Astrocyte (in vitro differentiated cells and primary cell): Measurements from ENCODE around the gene RCCD1. TPM values are rescaled to one million over a fixed set of nuclear protein-coding genes. Genes with fewer than 3 reads are reported as not detected.
A peak's percentile ranks its signal among the peaks of the same experiment; 100 is the strongest.

Source experiments
- DNase-seq: peaks from one replicate; pipeline ENCODE4 v3.0.0-alpha.2; 2010; ENCODE audit warnings: low read depth
- FAIRE-seq: peaks from 2 replicates; lab custom pipeline; 2011; peaks lifted over from hg19 to GRCh38; lab: Jason Lieb, UNC
- H2AFZ ChIP-seq: 2 replicates; pipeline ENCODE4 v1.6.0; 2012; ENCODE audit warnings: low read depth, low read length, inconsistent platforms
- H3K27ac ChIP-seq: 2 replicates; pipeline ENCODE4 v1.5.1; 2011; ENCODE audit warnings: low read depth, low read length, inconsistent platforms
- H3K27me3 ChIP-seq: 2 replicates; pipeline ENCODE4 v1.6.0; 2011; ENCODE audit warnings: low read length, inconsistent platforms; ENCODE audit not compliant: insufficient read depth
- H3K36me3 ChIP-seq: 2 replicates; pipeline ENCODE4 v1.5.1; 2011; ENCODE audit warnings: low read length, inconsistent platforms; ENCODE audit not compliant: insufficient read depth
- H3K4me1 ChIP-seq: 2 replicates; pipeline ENCODE4 v1.5.1; 2011; ENCODE audit warnings: low read length, inconsistent platforms; ENCODE audit not compliant: insufficient read depth
- H3K4me2 ChIP-seq: 2 replicates; pipeline ENCODE4 v1.6.0; 2012; ENCODE audit warnings: low read length, inconsistent platforms
- H3K4me3 ChIP-seq: 2 replicates; pipeline ENCODE4 v1.5.1; 2011; ENCODE audit warnings: low read depth, mild to moderate bottlenecking, low read length, inconsistent platforms; ENCODE audit not compliant: insufficient read depth
- H3K79me2 ChIP-seq: 2 replicates; pipeline ENCODE4 v1.6.0; 2012; ENCODE audit warnings: mild to moderate bottlenecking, low read length, inconsistent platforms; ENCODE audit not compliant: insufficient read depth
- H3K9ac ChIP-seq: 2 replicates; pipeline ENCODE4 v1.6.0; 2012; ENCODE audit warnings: mild to moderate bottlenecking, low read length, inconsistent platforms
- H3K9me3 ChIP-seq: 2 replicates; pipeline ENCODE4 v1.5.1; 2012; ENCODE audit warnings: low read depth, mild to moderate bottlenecking, low read length, inconsistent platforms; ENCODE audit not compliant: insufficient read depth
- H4K20me1 ChIP-seq: 2 replicates; pipeline ENCODE4 v1.6.0; 2012; ENCODE audit warnings: low read length, inconsistent platforms; ENCODE audit not compliant: insufficient read depth
- H3K27ac Mint-ChIP-seq: one replicate; pipeline ENCODE4 v1.8.0; 2021; ENCODE audit warnings: mild to moderate bottlenecking, mixed read lengths; ENCODE audit not compliant: unreplicated experiment
- H3K27me3 Mint-ChIP-seq: one replicate; pipeline ENCODE4 v1.8.0; 2021; ENCODE audit warnings: low read depth, mixed read lengths; ENCODE audit not compliant: unreplicated experiment
- H3K36me3 Mint-ChIP-seq: one replicate; pipeline ENCODE4 v1.8.0; 2021; ENCODE audit warnings: low read depth, mixed read lengths; ENCODE audit not compliant: unreplicated experiment
- H3K4me1 Mint-ChIP-seq: one replicate; pipeline ENCODE4 v1.8.0; 2021; ENCODE audit warnings: low read depth, mixed read lengths; ENCODE audit not compliant: unreplicated experiment
- H3K4me3 Mint-ChIP-seq: one replicate; pipeline ENCODE4 v1.8.0; 2021; ENCODE audit warnings: mild to moderate bottlenecking, moderate library complexity, mixed read lengths; ENCODE audit not compliant: unreplicated experiment
- H3K9me3 Mint-ChIP-seq: one replicate; pipeline ENCODE4 v1.8.0; 2021; ENCODE audit warnings: mild to moderate bottlenecking, mixed read lengths; ENCODE audit not compliant: unreplicated experiment
- EZH2 ChIP-seq: IDR thresholded peaks from 2 replicates; pipeline ENCODE4 v1.6.1; 2012; ENCODE audit warnings: mild to moderate bottlenecking, low read length, inconsistent platforms; ENCODE audit not compliant: insufficient read depth
- total RNA-seq: library from RNA; stranded (reverse); gene quantifications from 2 replicates; pipeline ENCODE4 v1.2.1, GENCODE V29; 2021
- TF ChIP-seq, protein P1 (sequence below): IDR thresholded peaks from 2 replicates; pipeline ENCODE4 v1.5.1; 2011; ENCODE audit warnings: low read depth, mild to moderate bottlenecking, inconsistent platforms, low read length, moderate library complexity; ENCODE audit not compliant: insufficient read depth

RCCD1 gene
- total RNA-seq, 1 donor from 2014 or later: 6.8 TPM

DNA sequence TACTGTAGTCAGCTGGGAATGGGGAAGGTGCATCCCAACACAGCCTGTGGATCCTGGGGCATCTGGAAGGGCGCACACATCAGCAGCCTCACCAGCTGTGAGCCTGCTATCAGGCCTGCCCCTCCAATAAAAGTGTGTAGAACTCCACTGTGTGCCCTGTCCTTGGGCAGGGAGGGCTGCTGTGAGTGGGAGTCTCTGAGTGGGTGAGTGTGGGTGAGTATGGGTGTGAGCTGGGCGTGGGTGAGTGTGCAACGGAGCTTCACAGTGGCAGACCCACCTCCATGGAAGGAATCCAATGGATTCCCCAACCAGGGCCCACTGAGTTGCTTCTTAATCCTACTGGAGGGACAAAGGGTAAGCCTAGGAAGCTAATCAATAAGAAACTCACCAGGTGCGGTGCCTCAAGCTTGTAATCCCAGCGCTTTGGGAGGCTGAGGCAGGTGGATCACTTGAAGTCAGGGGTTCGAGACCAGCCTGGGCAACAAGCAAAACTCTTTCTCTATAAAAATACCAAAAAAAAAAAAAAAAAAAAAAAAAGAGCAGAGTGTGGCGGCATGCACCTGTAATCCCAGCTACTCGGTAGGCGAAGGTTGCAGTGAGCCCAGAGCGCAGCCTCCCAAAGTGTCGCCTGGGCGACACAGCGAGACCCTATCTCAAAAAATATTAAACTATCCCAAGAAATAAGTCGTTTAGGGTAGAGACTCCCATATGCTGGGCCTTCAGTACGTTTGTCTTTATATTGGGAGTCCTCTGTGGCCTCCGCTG lies 555 bp upstream of the RCCD1 start:
- DNase-seq (no peak), FAIRE-seq (no peak)
- no peak overlapping the region for H3K27ac ChIP-seq
- Mint-ChIP-seq H3K36me3 (peaks cover 13% of the 10 kb centered on the region), H3K4me3 (no peak overlapping the region), H3K4me1 (no peaks in the 10 kb centered on the region), H3K27ac (no peak overlapping the region), H3K27me3 (no peaks in the 10 kb centered on the region), H3K9me3 (no peaks in the 10 kb centered on the region)
- peak overlapping the region; percentile 80 for H2AFZ ChIP-seq
- no peaks in the 10 kb centered on the region for H3K9me3 ChIP-seq
- peaks cover 26% of the 10 kb centered on the region for H3K4me1 ChIP-seq
- H3K4me3 ChIP-seq: no peak overlapping the region
- H3K36me3 ChIP-seq: peaks cover 21% of the 10 kb centered on the region
- H3K4me2 ChIP-seq: peak overlapping the region; percentile 96
- peaks cover 5% of the 10 kb centered on the region for H4K20me1 ChIP-seq
- TF ChIP-seq, protein P1, sequence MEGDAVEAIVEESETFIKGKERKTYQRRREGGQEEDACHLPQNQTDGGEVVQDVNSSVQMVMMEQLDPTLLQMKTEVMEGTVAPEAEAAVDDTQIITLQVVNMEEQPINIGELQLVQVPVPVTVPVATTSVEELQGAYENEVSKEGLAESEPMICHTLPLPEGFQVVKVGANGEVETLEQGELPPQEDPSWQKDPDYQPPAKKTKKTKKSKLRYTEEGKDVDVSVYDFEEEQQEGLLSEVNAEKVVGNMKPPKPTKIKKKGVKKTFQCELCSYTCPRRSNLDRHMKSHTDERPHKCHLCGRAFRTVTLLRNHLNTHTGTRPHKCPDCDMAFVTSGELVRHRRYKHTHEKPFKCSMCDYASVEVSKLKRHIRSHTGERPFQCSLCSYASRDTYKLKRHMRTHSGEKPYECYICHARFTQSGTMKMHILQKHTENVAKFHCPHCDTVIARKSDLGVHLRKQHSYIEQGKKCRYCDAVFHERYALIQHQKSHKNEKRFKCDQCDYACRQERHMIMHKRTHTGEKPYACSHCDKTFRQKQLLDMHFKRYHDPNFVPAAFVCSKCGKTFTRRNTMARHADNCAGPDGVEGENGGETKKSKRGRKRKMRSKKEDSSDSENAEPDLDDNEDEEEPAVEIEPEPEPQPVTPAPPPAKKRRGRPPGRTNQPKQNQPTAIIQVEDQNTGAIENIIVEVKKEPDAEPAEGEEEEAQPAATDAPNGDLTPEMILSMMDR: no peak
- peaks cover 3% of the 10 kb centered on the region for H3K79me2 ChIP-seq
- H3K9ac ChIP-seq: no peak overlapping the region
- H3K27me3 ChIP-seq: no peaks in the 10 kb centered on the region

DNA sequence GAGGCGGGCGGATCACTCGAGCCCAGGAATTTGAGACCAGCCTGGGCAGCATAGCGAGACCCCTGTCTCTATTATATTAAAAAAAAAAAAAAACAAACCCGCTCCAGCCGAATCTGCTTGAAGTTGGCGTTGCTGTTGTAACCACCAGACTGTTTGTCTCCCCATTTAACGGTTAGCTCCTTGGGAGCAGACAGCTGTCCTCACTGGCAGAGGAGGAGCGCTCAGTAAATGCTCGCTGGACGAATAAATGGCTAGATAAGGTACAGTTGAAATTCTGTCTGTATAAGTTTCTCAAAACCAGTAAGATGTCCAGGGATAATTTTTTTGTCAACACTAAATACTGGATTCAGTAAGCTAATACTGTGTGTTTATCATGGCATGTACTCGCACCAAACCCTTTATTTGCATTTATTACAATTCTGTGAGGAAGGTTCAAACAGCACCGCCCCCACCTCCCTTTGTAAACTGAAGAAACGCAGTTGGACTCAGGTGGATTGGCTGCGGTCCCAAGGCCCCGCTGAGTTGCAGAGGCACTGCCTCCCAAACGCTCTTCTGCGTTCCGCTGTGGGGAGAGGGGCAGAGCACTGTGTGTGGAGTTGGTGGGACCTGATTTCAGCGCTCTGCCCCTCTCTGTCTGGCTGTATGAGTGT lies 1.1 kb downstream of the RCCD1 start:
- FAIRE-seq (no peak), DNase-seq (no peak)
- H3K27ac ChIP-seq: no peak overlapping the region
- H3K36me3 ChIP-seq: peaks cover 16% of the 10 kb centered on the region
- no peaks in the 10 kb centered on the region for H3K27me3 ChIP-seq
- TF ChIP-seq, protein P1: no peak
- no peak for TF ChIP-seq EZH2
- Mint-ChIP-seq H3K27me3 (no peaks in the 10 kb centered on the region), H3K4me1 (no peaks in the 10 kb centered on the region), H3K4me3 (peak overlapping the region; percentile 76), H3K36me3 (peaks cover 13% of the 10 kb centered on the region), H3K9me3 (no peaks in the 10 kb centered on the region), H3K27ac (no peak overlapping the region)
- no peak overlapping the region for H2AFZ ChIP-seq
- H3K4me2 ChIP-seq: peak overlapping the region; percentile 96
- peak overlapping the region; percentile 70 for H3K4me3 ChIP-seq
- H3K4me1 ChIP-seq: peaks cover 26% of the 10 kb centered on the region
- peaks cover 3% of the 10 kb centered on the region for H3K79me2 ChIP-seq
- H3K9ac ChIP-seq: peak overlapping the region; percentile 91
- H4K20me1 ChIP-seq: peaks cover 5% of the 10 kb centered on the region
- no peaks in the 10 kb centered on the region for H3K9me3 ChIP-seq
